Esophagus muscularis mucosa (tissue), 3 donors: Measurements from ENCODE around the gene UGT1A5.

Source experiments
- CTCF ChIP-seq, 3 experiments: fragments of 200-600 bp in 2 of 3; fragments of 450-650 bp in 1 of 3; sonication (generic) in 2 of 3; IDR thresholded peaks; one replicate each; pipeline ENCODE4 v1.5.1; 2017 to 2019; ENCODE audit warnings: antibody characterized with exemption in 3 of 3, mild to moderate bottlenecking in 2 of 3, moderate library complexity in 1 of 3
- POLR2A ChIP-seq: fragments of 450-650 bp; IDR thresholded peaks from one replicate; pipeline ENCODE4 v1.6.1; 2017; ENCODE audit warnings: antibody characterized with exemption, moderate library complexity, mild to moderate bottlenecking, low read depth
- POLR2AphosphoS5 ChIP-seq, 2 donors: sonication (generic); formaldehyde crosslinking; IDR thresholded peaks; one replicate each; pipeline ENCODE4 v1.6.1; 2017; ENCODE audit warnings: antibody characterized with exemption in 2 of 2

DNA sequence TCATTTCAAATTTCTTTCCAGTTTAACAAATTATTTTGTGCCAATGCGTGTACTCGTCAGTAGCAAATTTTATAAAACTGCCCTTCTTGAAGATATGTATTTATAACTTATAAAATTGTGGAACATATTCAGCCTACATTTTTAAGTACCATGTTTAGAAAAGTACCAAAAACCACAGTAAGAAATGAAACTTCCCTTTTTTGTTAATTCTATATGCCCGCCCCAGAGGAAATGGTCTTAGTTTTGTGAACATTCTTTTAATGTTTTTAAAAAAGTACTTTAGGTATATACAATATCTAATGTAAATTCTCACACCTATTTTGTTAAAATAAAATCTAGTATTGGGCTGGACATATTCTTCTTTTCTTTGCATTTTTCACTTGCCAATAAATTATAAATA lies 39.8 kb upstream of the UGT1A5 start:
- TF ChIP-seq CTCF (IDR thresholded peaks at IDR 0.05) (no peak), POLR2A (no peak), POLR2AphosphoS5 (IDR thresholded peaks at IDR 0.05) (no peak)
